Lower leg skin (tissue), 4 donors: Measurements from ENCODE around the gene ACKR1. TPM values are rescaled to one million over a fixed set of nuclear protein-coding genes. Genes with fewer than 3 reads are reported as not detected.

Experiments
- DNase-seq, 2 donors: peaks; one replicate each; pipeline ENCODE4 v3.0.0-alpha.2; 2019; ENCODE audit warnings: low spot score in 2 of 2
- H3K4me3 ChIP-seq: fragments of 200-600 bp; sonication (generic); 2 replicates; pipeline ENCODE4 v1.5.1; 2017; ENCODE audit warnings: mild to moderate bottlenecking, low read depth; ENCODE audit not compliant: poor library complexity, severe bottlenecking
- CTCF ChIP-seq, 3 donors: fragments of 450-650 bp; IDR thresholded peaks; one replicate each; pipeline ENCODE4 v1.5.1; 2016; ENCODE audit warnings: antibody characterized with exemption in 3 of 3, mild to moderate bottlenecking in 3 of 3, moderate library complexity in 2 of 3
- POLR2A ChIP-seq, 2 donors: fragments of 450-650 bp; IDR thresholded peaks; one replicate each; pipeline ENCODE4 v1.6.1; 2016 to 2017; ENCODE audit warnings: antibody characterized with exemption in 2 of 2, mild to moderate bottlenecking in 1 of 2, moderate library complexity in 1 of 2
- WGBS, 2 donors: methylation state at CpG; one replicate each; pipeline ENCODE4 v1.1.5; 2018; 5-methylcytosine and 5-hydroxymethylcytosine counted together
- intact Hi-C: fragments of 100-400 bp; cut with DNase I; formaldehyde crosslinking; loops from one replicate; pipeline ENCODE4 v1.15.0; 2023; ENCODE audit warnings: low total_unique reads
- total RNA-seq, 4 donors: library from RNA; depleted of rRNA; stranded (reverse); fragments of >200 nt; gene quantifications; one replicate each; pipeline ENCODE4 v1.1.0, GENCODE V29; 2016

Gene ACKR1
- total RNA-seq, 4 donors from 2014 or later: 17.4 to 104 (median 46.9) TPM

GRCh38 chr1:159172614-159173291, 31.9 kb upstream of the ACKR1 start:
- TF ChIP-seq CTCF (IDR thresholded peaks at IDR 0.05): no peak
- TF ChIP-seq POLR2A (IDR thresholded peaks at IDR 0.05): no peak
- H3K4me3 ChIP-seq: peak overlapping the region; percentile 12
- DNase-seq: peak in 1 of 2 donors; percentile 88
- WGBS, 2 donors: 0 to 1% methylated on average over 17 of the region's 17 CpGs
- intact Hi-C loops: no loop called here

GRCh38 chr1:159173320-159173719, 31.4 kb upstream of the ACKR1 start:
- intact Hi-C loops: no loop called here
- no peak overlapping the region for H3K4me3 ChIP-seq
- DNase-seq: no peak
- TF ChIP-seq POLR2A (IDR thresholded peaks at IDR 0.05): no peak
- TF ChIP-seq CTCF (IDR thresholded peaks at IDR 0.05): no peak
- 23 to 25% methylated on average over 7 of the region's 7 CpGs for WGBS, 2 donors

- H3K4me3 ChIP-seq: no peak overlapping the region
- DNase-seq: no peak
- WGBS, 2 donors: 39 to 46% methylated on average over 2 of the region's 2 CpGs
- intact Hi-C loops: no loop called here
- TF ChIP-seq POLR2A (IDR thresholded peaks at IDR 0.05) (no peak), CTCF (IDR thresholded peaks at IDR 0.05) (no peak)
These were observed 29.1 kb upstream of the ACKR1 start for GRCh38 chr1:159175571-159175970.

GRCh38 chr1:159177272-159177907, 27.3 kb upstream of the ACKR1 start:
- WGBS, 2 donors: 20 to 23% methylated on average over 3 of the region's 3 CpGs
- DNase-seq: no peak
- H3K4me3 ChIP-seq: no peak overlapping the region
- TF ChIP-seq POLR2A (IDR thresholded peaks at IDR 0.05) (no peak), CTCF (IDR thresholded peaks at IDR 0.05) (no peak)
- intact Hi-C loops: no loop called here

GRCh38 chr1:159179906-159180305, 24.8 kb upstream of the ACKR1 start:
- no peak overlapping the region for H3K4me3 ChIP-seq
- TF ChIP-seq CTCF (IDR thresholded peaks at IDR 0.05) (no peak), POLR2A (IDR thresholded peaks at IDR 0.05) (no peak)
- intact Hi-C loops: no loop called here
- no peak for DNase-seq
